ENCODE measurements around the gene GOT1.
A peak's percentile ranks its signal among the peaks of the same experiment; 100 is the strongest.

GOT1 gene

DNA sequence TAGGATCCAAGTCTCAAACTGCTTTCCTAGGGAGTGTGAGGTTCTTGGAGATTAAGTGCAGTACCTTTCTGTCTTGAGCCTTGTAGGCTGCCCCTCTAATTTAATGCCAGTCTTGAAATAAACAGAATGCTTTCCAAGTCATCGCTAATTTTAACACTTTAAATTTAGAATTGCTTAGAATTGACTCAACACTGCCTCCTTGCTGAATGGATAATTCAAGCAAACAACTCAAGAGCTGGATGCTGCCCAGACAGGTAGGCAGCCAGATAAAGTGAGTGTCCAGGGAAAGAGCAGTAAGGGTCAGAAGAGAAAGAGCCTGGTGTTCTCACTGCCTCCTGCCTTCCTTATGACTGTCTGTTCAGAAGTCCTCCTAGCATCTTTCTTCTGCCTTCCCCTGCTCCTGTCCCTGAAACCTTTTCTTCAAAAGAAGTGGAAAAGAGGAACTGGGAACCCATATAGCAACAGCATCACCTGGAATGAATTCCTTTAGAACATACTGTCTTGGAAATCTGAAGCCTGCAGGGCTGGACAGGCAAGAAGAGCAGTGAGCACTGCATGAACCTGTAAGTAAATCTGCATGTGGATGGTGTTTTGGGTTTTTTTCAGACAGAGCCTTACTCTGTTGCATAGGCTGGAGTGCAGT lies 3.1 kb upstream of the GOT1 start:
- no peak for DNase-seq (ENCODE audit: low spot score)

DNA sequence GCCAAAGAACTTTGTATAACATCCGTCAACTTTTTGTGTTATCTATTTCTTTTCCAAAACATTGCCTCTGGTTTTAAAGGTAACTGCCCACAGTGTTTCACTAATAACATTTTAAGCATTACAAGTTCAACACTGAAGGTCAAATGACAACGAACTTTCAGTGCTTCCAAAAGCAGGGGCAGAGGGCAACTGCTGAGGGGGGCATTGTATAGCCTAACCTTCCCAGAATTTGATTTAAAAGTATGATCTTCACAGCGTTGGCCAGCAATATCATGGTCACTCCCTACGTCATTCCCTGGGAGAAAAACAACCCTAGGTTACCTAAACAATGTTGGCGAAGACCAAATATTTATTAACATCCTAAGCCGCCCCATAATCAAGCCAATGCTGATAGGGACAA lies 2.5 kb upstream of the GOT1 start:
- no peak for DNase-seq (ENCODE audit: low spot score)

- DNase-seq (ENCODE audit: low spot score): no peak
Observed at GRCh38 chr10:99432047-99432446, 1.6 kb upstream of the GOT1 start.

GRCh38 chr10:99431190-99431760 lies 851 bp upstream of the GOT1 start:
- DNase-seq (ENCODE audit: low spot score): peak; percentile 42

GRCh38 chr10:99430116-99430450 lies 341 bp downstream of the GOT1 start:
- no peak for DNase-seq (ENCODE audit: low spot score)

GRCh38 chr10:99429517-99430095 lies 818 bp downstream of the GOT1 start:
- no peak for DNase-seq (ENCODE audit: low spot score)

- no peak for DNase-seq (ENCODE audit: low spot score)
Observed at GRCh38 chr10:99427566-99428190, 2.7 kb downstream of the GOT1 start.

DNA sequence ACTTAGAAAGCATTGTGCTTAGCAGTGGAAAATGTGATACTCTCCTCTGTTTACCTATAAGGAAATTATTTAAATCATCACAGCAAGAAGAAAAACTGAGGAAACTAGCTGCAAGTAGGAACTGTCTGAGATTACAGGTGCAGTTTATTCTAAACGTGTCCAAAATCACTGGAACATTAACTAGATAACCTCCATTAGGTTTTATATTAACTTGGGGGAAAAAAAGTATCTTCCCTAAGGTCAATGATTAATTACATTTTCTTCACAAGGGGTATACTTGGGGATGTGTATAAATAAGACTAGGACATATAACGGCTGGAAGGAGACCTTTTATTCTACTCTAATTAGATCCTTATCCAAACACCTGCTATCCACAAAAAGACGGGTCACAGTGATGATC lies 3.7 kb downstream of the GOT1 start:
- DNase-seq (ENCODE audit: low spot score): no peak

DNA sequence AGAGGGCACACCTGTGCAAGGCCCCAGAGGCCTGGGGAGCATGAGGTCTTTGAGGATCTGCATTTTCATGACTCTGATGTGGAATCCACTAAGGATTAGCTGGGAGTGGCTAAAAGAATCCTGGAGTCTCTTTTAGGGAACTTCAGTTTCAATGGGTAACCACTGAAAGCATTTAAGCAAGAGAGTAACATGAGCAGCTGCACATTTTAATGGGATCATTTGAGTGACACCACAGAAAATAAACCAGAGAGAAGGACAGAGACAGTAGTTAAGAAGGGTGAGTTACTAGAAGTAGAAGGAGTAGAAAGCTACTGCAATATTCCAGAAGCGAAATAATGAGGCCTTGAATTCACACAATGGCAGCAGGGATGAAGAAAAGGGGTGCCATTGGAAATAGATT lies 5.2 kb downstream of the GOT1 start:
- no peak for DNase-seq (ENCODE audit: low spot score)

DNA sequence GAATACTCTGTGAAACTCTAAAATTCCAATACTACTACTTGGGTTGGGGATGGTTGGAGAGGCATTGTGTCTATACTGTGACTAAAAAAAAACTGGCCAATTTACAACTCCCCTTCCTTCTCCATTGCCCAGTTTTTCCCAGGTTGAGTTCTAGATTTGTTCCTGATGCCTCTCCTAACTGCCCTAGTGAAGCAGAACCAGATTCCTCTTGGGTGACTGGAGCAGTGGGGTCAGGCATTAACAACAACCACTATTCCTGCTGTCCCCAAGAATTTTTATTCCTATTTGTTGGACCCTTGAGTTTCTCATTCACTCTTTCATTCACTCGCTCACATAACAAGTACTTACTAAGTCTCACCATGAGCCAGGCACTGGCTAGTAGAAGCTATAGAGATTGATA lies 5.8 kb downstream of the GOT1 start:
- no peak for DNase-seq (ENCODE audit: low spot score)

DNA sequence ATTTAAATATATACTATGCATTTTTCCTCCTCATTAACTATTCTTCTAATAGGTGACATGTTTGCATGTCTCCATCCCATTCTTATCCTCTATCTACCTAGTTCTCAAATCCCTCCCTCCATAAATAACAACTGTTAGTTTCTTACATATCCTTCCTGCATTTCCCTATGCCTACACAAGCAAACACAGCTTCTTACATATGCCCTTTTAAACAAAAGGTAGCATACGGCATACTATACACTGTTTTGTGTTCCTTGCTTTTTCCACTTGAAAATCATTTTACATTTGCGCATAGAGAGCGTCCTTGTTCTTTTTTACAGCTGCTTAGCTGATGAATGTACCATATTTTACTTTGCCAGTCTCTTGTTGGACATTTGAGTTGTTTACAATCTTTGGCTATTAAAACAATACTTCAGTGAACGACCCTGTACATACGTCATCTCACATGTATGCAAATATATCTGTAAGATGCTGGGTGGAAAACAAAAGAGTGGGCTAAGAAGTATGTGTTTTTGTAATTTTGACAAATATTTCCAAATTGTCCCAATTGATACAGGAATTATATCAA lies 7.8 kb downstream of the GOT1 start:
- DNase-seq (ENCODE audit: low spot score): no peak

GRCh38 chr10:99421233-99421739 lies 9.1 kb downstream of the GOT1 start:
- no peak for DNase-seq (ENCODE audit: low spot score)

DNA sequence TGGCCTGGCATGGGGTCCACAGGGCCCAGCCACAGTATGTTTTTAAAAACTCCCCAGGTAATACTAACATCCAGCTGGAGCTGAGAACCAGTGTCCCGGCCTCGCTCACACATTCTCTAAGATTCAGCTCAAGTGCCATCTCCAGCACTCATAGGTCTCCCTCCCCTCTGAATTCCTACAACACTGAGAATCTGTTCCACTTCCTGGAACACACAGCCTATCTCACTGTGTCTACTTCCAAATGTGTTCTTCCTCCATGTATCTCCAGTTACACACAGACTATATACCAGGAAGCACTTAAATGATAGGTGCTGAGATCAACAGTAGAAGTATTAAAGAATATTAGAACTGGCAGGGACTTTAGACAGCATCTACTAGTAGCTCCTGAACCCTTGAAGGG lies 10.7 kb downstream of the GOT1 start:
- no peak for DNase-seq (ENCODE audit: low spot score)

- no peak for DNase-seq (ENCODE audit: low spot score)
Observed at GRCh38 chr10:99418910-99419624, 11.4 kb downstream of the GOT1 start.

- DNase-seq (ENCODE audit: low spot score): no peak
Observed at GRCh38 chr10:99412099-99412498, 18.3 kb downstream of the GOT1 start.

DNA sequence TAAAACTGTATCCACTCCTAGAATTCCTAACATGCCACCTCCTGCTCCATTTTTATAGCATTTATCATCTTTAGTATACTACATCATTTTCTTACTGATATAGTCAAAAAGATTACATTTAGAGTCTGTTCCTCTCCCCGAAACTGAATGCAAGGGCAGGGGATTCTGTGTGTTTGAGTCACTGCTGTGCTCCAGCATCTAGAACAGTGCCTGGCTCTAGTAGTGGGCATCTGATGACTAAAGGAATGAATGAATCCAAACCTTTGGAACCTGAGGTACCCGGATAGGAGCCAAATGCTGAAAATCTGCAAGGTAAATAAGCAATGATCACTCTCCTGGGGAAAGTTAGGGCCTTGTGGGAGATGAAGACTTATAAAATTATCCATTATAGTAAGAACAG lies 18.9 kb downstream of the GOT1 start:
- DNase-seq (ENCODE audit: low spot score): no peak

DNA sequence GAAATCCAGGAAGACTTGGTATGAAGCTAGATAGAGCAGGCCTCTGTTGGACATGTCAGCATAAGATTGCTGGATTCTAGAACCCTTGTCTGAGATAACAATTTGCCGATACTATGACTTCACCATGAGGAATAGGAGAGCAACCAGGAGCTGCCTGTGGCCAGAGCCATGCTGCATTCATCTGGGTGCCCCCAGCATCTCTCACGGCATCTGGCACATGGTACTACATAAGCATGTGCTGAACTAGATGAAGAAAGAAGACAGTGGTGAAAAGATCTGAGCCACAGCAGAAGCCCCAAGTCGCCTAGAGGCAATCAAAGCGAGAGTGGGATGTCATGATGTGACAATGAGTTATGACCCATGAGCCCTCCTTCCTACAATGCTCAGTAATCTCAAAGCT lies 19.5 kb downstream of the GOT1 start:
- no peak for DNase-seq (ENCODE audit: low spot score)

DNA sequence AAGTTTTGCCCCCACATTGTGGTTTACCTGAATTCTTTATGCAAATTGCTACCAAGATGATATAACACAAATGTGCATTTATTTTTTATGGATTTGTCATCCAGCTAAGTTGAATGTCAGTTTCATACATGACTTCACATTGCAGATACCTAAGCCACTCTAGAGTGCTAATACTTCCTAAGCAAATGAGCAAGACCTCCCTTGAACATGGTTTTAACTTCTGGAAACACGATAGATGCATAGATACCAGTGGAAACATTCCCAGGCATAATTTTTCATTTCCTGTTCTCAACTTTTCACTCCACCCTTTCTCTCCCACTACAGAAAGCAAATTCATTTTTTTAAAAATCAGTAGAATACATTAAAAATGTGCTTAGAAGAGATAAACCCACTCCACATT lies 20.3 kb downstream of the GOT1 start:
- DNase-seq (ENCODE audit: low spot score): no peak

- no peak for DNase-seq (ENCODE audit: low spot score)
Observed at GRCh38 chr10:99406149-99406548, 24.3 kb downstream of the GOT1 start.

GRCh38 chr10:99403674-99404073 lies 26.8 kb downstream of the GOT1 start:
- no peak for DNase-seq (ENCODE audit: low spot score)

GRCh38 chr10:99399664-99400063 lies 30.8 kb downstream of the GOT1 start:
- no peak for DNase-seq (ENCODE audit: low spot score)

- DNase-seq (ENCODE audit: low spot score): no peak
Observed at GRCh38 chr10:99396471-99396870, 34.0 kb downstream of the GOT1 start.
